GM23248 (cell line): ENCODE data around the gene ZC3H12D. TPM values are rescaled to one million over a fixed set of nuclear protein-coding genes. Genes with fewer than 3 reads are reported as not detected.

Source experiments
- DNase-seq: peaks from one replicate; pipeline ENCODE4 v3.0.0-alpha.2; 2015
- H2AFZ ChIP-seq: fragments of 200-600 bp; sonication (generic); 2 replicates; pipeline ENCODE4 v1.6.1; 2016; ENCODE audit warnings: antibody characterized with exemption
- H3F3A ChIP-seq: fragments of 200-600 bp; sonication (generic); 2 replicates; pipeline ENCODE4 v1.6.1; 2016; ENCODE audit warnings: mild to moderate bottlenecking, antibody characterized with exemption, mixed run types; ENCODE audit not compliant: insufficient read depth
- H3K27ac ChIP-seq: fragments of 200-600 bp; sonication (generic); 2 replicates; pipeline ENCODE4 v1.5.1; 2016; ENCODE audit warnings: mild to moderate bottlenecking
- H3K27me3 ChIP-seq: fragments of 200-600 bp; sonication (generic); replicated peaks from 2 replicates; pipeline ENCODE4 v1.6.1; 2016; ENCODE audit warnings: mild to moderate bottlenecking; ENCODE audit not compliant: insufficient read depth
- H3K36me3 ChIP-seq: fragments of 200-600 bp; sonication (generic); 2 replicates; pipeline ENCODE4 v1.6.1; 2016; ENCODE audit warnings: low read depth, mild to moderate bottlenecking
- H3K4me1 ChIP-seq: fragments of 200-600 bp; sonication (generic); 2 replicates; pipeline ENCODE4 v1.6.1; 2016; ENCODE audit warnings: mild to moderate bottlenecking; ENCODE audit not compliant: insufficient read depth
- H3K4me2 ChIP-seq: fragments of 200-600 bp; sonication (generic); one replicate; pipeline ENCODE4 v1.6.1; 2016; ENCODE audit warnings: mild to moderate bottlenecking; ENCODE audit not compliant: unreplicated experiment
- H3K4me3 ChIP-seq: fragments of 200-600 bp; sonication (generic); 2 replicates; pipeline ENCODE4 v1.5.1; 2016; ENCODE audit warnings: mild to moderate bottlenecking
- H3K79me2 ChIP-seq: fragments of 200-600 bp; sonication (generic); 2 replicates; pipeline ENCODE4 v1.6.1; 2016; ENCODE audit warnings: mild to moderate bottlenecking; ENCODE audit not compliant: insufficient read depth
- H3K9ac ChIP-seq: fragments of 200-600 bp; sonication (generic); 2 replicates; pipeline ENCODE4 v1.6.1; 2016; ENCODE audit warnings: mild to moderate bottlenecking
- H3K9me2 ChIP-seq: fragments of 200-600 bp; sonication (generic); 2 replicates; pipeline ENCODE4 v1.6.1; 2016; ENCODE audit warnings: mixed run types, mild to moderate bottlenecking, moderate library complexity; ENCODE audit not compliant: insufficient read depth
- H3K9me3 ChIP-seq: fragments of 200-600 bp; sonication (generic); one replicate; pipeline ENCODE4 v1.6.1; 2017; ENCODE audit warnings: low read depth
- H4K20me1 ChIP-seq: fragments of 200-600 bp; sonication (generic); 2 replicates; pipeline ENCODE4 v1.6.0; 2016; ENCODE audit not compliant: insufficient read depth
- EZH2 ChIP-seq: fragments of 200-600 bp; sonication (generic); IDR thresholded peaks from 2 replicates; pipeline ENCODE4 v1.6.1; 2018; ENCODE audit warnings: antibody characterized with exemption, mild to moderate bottlenecking; ENCODE audit not compliant: insufficient read depth, poor library complexity, severe bottlenecking
- EZH2phosphoT487 ChIP-seq: fragments of 200-600 bp; sonication (generic); IDR thresholded peaks from 2 replicates; pipeline ENCODE4 v1.6.1; 2018; ENCODE audit warnings: antibody characterized with exemption, moderate library complexity, mild to moderate bottlenecking, low read depth; ENCODE audit not compliant: insufficient read depth
- WGBS, 2 experiments: methylation state at CpG; one replicate each; pipeline ENCODE4 v1.1.6; 2015 to 2017; ENCODE audit warnings: low lambda C conversion rate in 2 of 2, low coverage in 1 of 2; ENCODE audit errors: missing lambda C conversion rate in 2 of 2; 5-methylcytosine and 5-hydroxymethylcytosine counted together
- in situ Hi-C: fragments of 300-500 bp; cut with MboI; formaldehyde crosslinking; loops from 2 replicates; pipeline ENCODE4 v1.15.0; 2020
- polyA plus RNA-seq: library from polyadenylated mRNA; unstranded; fragments of >200 nt; fragmentation: Nextera tagmentation; extraction: Ambion mirVana; gene quantifications from 2 replicates; pipeline ENCODE4 v1.2.1, GENCODE V29; 2016
- total RNA-seq: library from RNA; depleted of rRNA; stranded (reverse); fragments of >200 nt; shearing (Covaris generic); gene quantifications from 2 replicates; pipeline ENCODE4 v1.2.3, GENCODE V29; 2014

The ZC3H12D gene
- total and polyA plus RNA-seq, 2 experiments from 2014 or later: 0.54 TPM; not detected in 1

DNA sequence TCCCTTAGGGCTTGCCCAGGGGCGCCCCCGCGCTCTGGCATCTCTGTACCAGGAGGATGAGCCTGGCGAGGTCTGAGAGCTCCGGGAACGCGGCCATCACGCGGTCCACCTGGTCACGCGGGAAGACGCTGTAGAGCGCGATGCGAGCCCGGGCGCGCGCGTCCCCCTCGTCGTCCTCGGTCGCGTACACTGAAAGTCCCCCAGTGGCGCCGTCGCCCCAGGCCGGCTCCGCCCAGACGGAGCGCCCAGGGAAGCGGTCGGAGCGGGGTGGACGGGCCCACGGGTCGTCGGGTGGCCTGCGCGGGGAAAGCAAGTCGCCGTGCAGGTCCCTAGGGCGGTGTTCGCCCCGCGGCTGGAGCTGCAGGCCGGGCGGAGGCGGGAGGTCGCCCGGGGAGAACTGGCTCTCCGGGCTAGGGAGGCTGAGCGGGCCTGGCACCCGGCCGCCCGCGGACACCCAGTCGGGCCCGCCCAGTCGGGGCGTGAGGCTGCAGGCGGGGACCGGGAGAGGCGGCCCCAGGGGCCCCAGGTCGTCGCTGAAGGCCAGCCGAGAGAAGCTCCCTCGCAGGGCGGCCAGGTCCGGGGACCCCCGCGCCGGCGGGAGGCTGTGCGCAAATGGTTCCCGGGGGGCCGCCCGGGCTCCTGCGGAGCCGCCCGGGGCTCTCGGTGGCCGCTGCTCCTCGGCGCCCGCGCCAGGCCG lies 34.0 kb downstream of the ZC3H12D start:
- Histone ChIP-seq H3F3A (peaks cover 12% of the 10 kb centered on the region; the same call in 1 of the 2 replicates), H4K20me1 (no peaks in the 10 kb centered on the region), H3K36me3 (no peaks in the 10 kb centered on the region), H3K79me2 (no peaks in the 10 kb centered on the region), H3K4me1 (peaks cover 18% of the 10 kb centered on the region), H3K9me2 (no peaks in the 10 kb centered on the region), H2AFZ (peak overlapping the region; percentile 76), H3K9me3 (no peaks in the 10 kb centered on the region), H3K27me3 (no peaks in the 10 kb centered on the region), H3K9ac (peak overlapping the region; percentile 58), H3K4me3 (peak overlapping the region; percentile 61), H3K4me2 (peak overlapping the region; percentile 74), H3K27ac (no peak overlapping the region)
- peak; percentile 62 for DNase-seq
- 9% methylated on average over 68 to 69 of the region's 89 CpGs for WGBS, 2 experiments
- TF ChIP-seq EZH2 (no peak), EZH2phosphoT487 (no peak)
- in situ Hi-C loops: no loop called here

DNA sequence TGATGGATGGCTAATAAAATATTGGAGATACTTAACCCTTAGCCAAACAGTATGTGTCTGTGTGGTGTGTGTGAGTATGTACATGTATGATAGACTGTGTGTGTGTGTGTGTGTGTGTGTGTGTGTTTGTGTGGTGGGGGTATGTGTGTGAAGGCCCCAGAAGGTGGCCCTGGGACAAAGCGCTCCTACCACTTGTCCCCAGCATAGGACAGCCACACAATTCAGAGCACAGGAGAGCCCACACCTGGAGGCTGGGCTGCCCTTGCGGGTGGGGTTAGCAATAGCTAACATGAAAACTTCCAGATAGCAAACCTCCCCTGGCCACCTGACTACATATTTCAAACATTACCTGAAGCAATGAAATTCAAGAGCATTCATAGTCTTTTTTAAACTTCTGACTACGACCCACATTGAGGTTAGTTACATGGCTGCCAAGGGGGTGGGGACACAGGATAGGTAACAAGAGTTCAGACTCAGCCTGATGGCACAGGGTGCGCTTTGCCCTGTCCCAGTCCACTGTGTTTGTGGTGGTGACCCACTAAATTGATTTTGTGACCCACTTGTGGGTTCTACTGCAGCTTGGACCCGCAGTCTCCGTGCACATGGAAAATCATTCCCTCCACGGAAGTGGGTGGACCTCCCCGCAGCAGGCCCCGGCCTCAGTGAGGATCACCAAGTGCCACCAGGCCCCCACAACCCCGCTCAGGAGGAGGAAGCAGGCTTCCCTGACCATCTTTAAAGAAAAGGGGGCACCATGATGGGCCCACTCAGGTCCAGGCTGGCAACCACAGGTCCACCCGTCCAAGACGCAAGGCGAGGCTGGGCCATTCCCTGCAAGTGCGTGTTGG lies 34.8 kb downstream of the ZC3H12D start:
- peak overlapping the region; percentile 61 for H3K4me3 ChIP-seq
- H3K4me2 ChIP-seq: peak overlapping the region; percentile 74
- H3K9me3 ChIP-seq: no peaks in the 10 kb centered on the region
- no peaks in the 10 kb centered on the region for H4K20me1 ChIP-seq
- no peaks in the 10 kb centered on the region for H3K9me2 ChIP-seq
- WGBS, 2 experiments: 94% methylated on average over 14 of the region's 14 CpGs
- peak overlapping the region; percentile 76; the same call in 1 of the 2 replicates for H2AFZ ChIP-seq
- H3K27me3 ChIP-seq: no peaks in the 10 kb centered on the region
- H3K4me1 ChIP-seq: peaks cover 18% of the 10 kb centered on the region
- no peak overlapping the region for H3K9ac ChIP-seq
- no peaks in the 10 kb centered on the region for H3K79me2 ChIP-seq
- in situ Hi-C loops: loop anchor here (25.0 kb wide), 1 partner anchor 863 kb away; no protein-coding TSS in a partner anchor
- no peaks in the 10 kb centered on the region for H3K36me3 ChIP-seq
- peaks cover 12% of the 10 kb centered on the region; the same call in 1 of the 2 replicates for H3F3A ChIP-seq
- DNase-seq: no peak
- no peak for TF ChIP-seq EZH2
- no peak for TF ChIP-seq EZH2phosphoT487
- H3K27ac ChIP-seq: no peak overlapping the region

DNA sequence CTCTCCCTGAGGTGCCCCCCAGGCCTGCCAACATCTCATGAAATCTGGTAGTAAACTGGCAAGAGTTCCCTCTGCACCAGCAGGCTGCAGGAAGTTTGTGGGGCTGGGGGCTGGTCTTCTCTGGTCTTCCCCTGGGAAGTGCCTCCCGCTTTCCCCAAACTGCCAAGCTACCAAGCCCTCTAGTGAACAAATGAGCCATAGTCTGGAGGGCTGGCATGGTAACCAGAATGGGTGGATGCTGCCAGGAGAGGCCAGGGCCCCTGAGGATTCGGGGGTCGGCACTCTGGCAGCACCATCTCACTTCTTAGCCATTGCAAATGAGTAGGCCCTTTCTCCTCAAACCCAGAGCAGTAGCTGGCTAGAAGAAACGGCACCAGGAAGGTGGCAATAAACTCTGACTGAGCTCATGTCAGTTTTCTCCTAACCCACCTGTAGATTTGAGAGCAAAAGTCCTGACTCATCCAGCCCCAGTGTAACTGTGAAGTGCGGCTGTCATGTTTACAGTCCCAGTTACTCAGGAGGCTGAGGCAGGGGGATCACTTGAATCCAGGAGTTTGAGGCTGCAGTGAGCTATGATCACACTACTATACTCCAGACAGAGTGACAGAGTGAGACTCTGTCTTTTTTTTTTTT lies 35.9 kb downstream of the ZC3H12D start:
- in situ Hi-C loops: loop anchor here (25.0 kb wide), 1 partner anchor 862 kb away; no protein-coding TSS in a partner anchor
- TF ChIP-seq EZH2 (no peak), EZH2phosphoT487 (no peak)
- WGBS, 2 experiments: 79 to 88% methylated on average over 5 of the region's 5 CpGs

DNA sequence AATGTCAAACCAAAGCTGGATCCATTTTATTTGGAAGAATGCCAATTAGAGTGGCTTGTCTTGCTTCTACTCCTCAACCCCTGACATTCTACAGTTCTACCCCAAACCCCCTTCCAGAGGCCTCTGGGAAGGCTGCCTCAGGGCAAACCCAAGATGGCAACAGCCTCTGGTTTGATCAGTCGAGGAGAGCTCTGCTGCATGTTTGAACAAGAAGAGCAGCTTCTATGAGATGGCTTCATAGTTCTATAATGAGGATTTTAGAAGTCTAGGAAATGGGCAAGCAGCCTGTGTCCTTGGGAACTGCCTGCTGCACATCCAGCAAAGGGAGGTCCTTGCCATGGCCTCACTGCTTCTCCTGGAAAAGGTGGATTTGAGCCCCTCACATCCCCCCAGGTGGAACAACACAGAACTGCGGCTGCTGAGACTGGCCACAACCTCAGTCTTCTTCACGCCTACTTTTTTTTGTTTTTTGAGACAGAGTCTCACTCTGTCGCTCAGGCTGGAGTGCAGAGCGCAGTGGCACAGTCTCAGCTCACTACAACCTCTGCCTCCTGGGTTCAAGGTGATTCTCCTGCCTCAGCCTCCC lies 37.9 kb downstream of the ZC3H12D start:
- Histone ChIP-seq H3K27ac (no peak overlapping the region), H4K20me1 (no peaks in the 10 kb centered on the region), H3K27me3 (no peaks in the 10 kb centered on the region), H3K4me3 (no peak overlapping the region), H3K9ac (no peak overlapping the region), H3K9me2 (no peaks in the 10 kb centered on the region), H3K9me3 (no peaks in the 10 kb centered on the region), H3K4me2 (no peak overlapping the region), H3K36me3 (no peaks in the 10 kb centered on the region), H3K4me1 (no peaks in the 10 kb centered on the region), H3K79me2 (no peaks in the 10 kb centered on the region), H3F3A (peaks cover 7% of the 10 kb centered on the region; the same call in 1 of the 2 replicates), H2AFZ (no peak overlapping the region)
- TF ChIP-seq EZH2phosphoT487 (no peak), EZH2 (no peak)
- WGBS, 2 experiments: 89 to 91% methylated on average over 5 of the region's 5 CpGs
- DNase-seq: no peak
- in situ Hi-C loops: loop anchor here (25.0 kb wide), 1 partner anchor 860 kb away; no protein-coding TSS in a partner anchor

More for the DNA sequence above, 35.9 kb downstream of the ZC3H12D start:
- Histone ChIP-seq H3K79me2 (no peaks in the 10 kb centered on the region), H4K20me1 (no peaks in the 10 kb centered on the region), H3K9ac (no peak overlapping the region), H3K36me3 (no peaks in the 10 kb centered on the region), H3K27me3 (no peaks in the 10 kb centered on the region), H2AFZ (no peak overlapping the region), H3K4me1 (peaks cover 9% of the 10 kb centered on the region), H3K4me2 (no peak overlapping the region), H3K27ac (no peak overlapping the region), H3F3A (peaks cover 15% of the 10 kb centered on the region; the same call in 1 of the 2 replicates), H3K4me3 (no peak overlapping the region), H3K9me2 (no peaks in the 10 kb centered on the region), H3K9me3 (no peaks in the 10 kb centered on the region)
- DNase-seq: no peak
